WERI-Rb-1 (cell line): ENCODE data around the gene ARID3A.

Experiments
- DNase-seq: peaks from one replicate; pipeline ENCODE4 v3.0.0-alpha.2; 2020
- H3K27ac ChIP-seq: fragments of 250-450 bp; sonication (Bioruptor Pico); 2 replicates; pipeline ENCODE4 v1.5.1; 2020; ENCODE audit warnings: mild to moderate bottlenecking, moderate library complexity
- H3K27me3 ChIP-seq: fragments of 250-450 bp; sonication (Bioruptor Pico); 2 replicates; pipeline ENCODE4 v1.5.1; 2021; ENCODE audit warnings: mild to moderate bottlenecking, low read depth, moderate library complexity; ENCODE audit not compliant: insufficient read depth, severe bottlenecking
- H3K36me3 ChIP-seq: fragments of 250-450 bp; sonication (Bioruptor Pico); 2 replicates; pipeline ENCODE4 v1.5.1; 2020; ENCODE audit warnings: mild to moderate bottlenecking, moderate library complexity
- H3K4me3 ChIP-seq: 2 replicates; pipeline ENCODE4 v1.5.1; 2011; ENCODE audit warnings: low read depth, mild to moderate bottlenecking, control low read depth, low read length
- H3K9me3 ChIP-seq: fragments of 250-450 bp; sonication (Bioruptor Pico); 2 replicates; pipeline ENCODE4 v1.5.1; 2021; ENCODE audit warnings: mild to moderate bottlenecking, moderate library complexity; ENCODE audit not compliant: severe bottlenecking
- TF ChIP-seq, protein P1 (sequence below): IDR thresholded peaks from 2 replicates; pipeline ENCODE4 v1.5.1; 2011; ENCODE audit warnings: low read depth, mild to moderate bottlenecking, control low read depth, inconsistent platforms, low read length

Gene ARID3A

DNA sequence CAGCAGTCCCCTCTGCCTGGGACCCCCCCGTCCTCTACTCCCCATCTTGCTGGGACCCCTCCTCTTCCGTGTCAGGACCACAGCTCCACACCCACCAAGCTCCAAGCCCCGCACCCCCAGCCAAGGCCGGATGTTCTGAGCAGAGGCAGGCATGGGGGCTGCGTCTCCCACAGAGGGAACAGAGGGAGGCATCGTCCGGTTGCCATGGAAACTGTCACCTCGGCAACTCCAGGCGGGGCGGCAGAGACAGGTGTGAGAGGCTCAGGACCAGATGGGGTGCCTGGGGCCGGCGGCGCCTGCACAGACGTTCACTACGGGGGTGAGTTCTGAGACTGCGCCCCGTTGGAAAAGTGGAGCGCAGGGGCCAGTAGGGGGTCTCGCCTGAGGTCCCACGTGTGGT is 27.2 kb upstream of the ARID3A start:
- H3K4me3 ChIP-seq: no peak overlapping the region
- no peak for DNase-seq
- no peak overlapping the region for H3K27ac ChIP-seq
- TF ChIP-seq, protein P1, sequence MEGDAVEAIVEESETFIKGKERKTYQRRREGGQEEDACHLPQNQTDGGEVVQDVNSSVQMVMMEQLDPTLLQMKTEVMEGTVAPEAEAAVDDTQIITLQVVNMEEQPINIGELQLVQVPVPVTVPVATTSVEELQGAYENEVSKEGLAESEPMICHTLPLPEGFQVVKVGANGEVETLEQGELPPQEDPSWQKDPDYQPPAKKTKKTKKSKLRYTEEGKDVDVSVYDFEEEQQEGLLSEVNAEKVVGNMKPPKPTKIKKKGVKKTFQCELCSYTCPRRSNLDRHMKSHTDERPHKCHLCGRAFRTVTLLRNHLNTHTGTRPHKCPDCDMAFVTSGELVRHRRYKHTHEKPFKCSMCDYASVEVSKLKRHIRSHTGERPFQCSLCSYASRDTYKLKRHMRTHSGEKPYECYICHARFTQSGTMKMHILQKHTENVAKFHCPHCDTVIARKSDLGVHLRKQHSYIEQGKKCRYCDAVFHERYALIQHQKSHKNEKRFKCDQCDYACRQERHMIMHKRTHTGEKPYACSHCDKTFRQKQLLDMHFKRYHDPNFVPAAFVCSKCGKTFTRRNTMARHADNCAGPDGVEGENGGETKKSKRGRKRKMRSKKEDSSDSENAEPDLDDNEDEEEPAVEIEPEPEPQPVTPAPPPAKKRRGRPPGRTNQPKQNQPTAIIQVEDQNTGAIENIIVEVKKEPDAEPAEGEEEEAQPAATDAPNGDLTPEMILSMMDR: no peak
- H3K27me3 ChIP-seq: no peaks in the 10 kb centered on the region
- peaks cover 18% of the 10 kb centered on the region for H3K36me3 ChIP-seq
- no peaks in the 10 kb centered on the region for H3K9me3 ChIP-seq

DNA sequence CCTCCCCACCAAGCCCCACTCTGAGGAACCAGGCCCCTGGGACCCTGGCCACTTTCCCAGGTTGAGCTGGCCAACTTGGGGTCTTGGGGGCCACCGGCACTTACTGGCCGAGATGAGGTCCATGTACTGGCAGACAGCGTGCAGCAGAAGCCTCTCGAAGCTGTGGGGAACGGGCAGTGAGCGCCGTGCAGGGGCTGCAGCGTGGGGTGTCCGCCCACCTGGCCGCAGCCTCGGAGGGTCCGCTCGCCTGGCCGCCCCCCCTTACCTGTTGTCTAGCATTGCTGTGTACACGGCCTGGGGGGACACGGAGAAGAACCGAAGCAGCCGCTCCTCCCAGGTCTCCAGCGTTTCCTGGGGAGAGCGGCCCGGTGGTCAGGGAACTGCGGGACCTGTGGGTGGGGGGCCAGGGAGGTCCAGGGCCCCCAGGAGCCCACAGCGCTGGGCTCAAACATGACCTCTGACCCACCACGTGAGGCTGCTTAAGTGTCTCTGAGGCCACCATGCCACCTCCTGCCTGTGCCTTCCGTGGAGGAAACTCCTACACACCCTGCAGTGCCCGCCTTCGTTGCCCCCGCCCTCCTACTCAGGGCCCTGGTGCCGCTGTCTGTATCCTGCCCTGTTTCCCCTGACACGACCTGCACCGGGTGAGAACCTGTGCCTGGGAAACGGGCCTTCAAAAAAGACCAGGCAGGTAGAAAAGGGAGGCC is 26.3 kb upstream of the ARID3A start:
- DNase-seq: no peak
- TF ChIP-seq, protein P1: no peak
- H3K4me3 ChIP-seq: no peak overlapping the region
- no peaks in the 10 kb centered on the region for H3K27me3 ChIP-seq
- H3K27ac ChIP-seq: no peak overlapping the region
- peaks cover 18% of the 10 kb centered on the region for H3K36me3 ChIP-seq
- no peaks in the 10 kb centered on the region for H3K9me3 ChIP-seq

DNA sequence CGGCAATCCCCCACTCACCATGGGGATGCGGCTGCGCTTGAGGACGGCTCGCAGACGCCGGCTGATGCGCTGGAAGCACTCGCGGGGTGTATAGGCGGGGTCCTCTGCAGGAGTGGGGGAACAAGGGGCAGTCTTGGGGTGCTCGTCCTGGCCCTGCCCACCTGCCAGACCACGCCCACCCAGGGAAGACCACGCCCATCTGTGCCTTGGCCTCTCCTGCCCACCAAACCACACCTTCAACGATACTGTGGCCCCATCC is 25.9 kb upstream of the ARID3A start:
- TF ChIP-seq, protein P1: no peak
- H3K27me3 ChIP-seq: no peaks in the 10 kb centered on the region
- no peaks in the 10 kb centered on the region for H3K9me3 ChIP-seq
- H3K27ac ChIP-seq: no peak overlapping the region
- peaks cover 18% of the 10 kb centered on the region for H3K36me3 ChIP-seq
- no peak for DNase-seq
- no peak overlapping the region for H3K4me3 ChIP-seq

DNA sequence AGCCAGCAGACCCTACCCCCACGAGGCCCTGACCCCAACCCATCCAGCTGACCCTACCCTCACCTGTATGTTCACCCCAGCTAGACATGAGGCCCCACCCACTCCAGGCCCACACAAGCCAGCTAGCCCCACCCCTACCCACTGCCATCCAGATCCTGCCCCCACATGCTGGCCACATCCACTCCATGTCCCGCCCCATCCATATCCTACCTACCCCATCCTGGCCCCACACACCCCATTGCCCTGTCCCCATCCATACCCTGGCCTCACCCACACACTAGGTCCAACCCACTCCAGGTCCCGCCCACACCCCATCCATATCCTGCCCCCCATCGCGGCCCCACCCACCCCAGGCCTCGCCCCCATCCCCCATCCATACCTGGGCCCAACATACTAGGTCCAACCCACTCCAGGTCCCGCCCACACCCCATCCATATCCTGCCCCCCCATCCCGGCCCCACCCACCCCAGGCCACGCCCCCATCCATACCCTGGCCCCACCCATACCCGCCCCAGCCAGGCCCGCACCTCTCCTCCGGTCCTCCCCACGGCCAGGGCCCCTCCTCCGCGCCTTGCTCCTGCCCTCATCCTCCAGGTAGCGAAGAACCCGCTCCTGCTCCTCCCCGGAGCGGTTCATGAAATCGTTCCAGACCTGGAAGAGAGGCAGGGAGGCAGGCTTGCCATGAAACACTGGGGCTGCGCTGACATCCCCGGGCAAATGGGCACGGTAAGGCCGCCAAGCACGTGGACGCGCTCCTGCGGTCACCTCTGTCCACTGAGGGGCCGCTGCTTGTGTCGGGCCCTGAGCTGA is 25.3 kb upstream of the ARID3A start:
- Histone ChIP-seq H3K4me3 (no peak overlapping the region), H3K36me3 (peaks cover 18% of the 10 kb centered on the region), H3K9me3 (no peaks in the 10 kb centered on the region), H3K27me3 (no peaks in the 10 kb centered on the region), H3K27ac (no peak overlapping the region)
- peak; percentile 63 for DNase-seq
- TF ChIP-seq, protein P1: no peak

DNA sequence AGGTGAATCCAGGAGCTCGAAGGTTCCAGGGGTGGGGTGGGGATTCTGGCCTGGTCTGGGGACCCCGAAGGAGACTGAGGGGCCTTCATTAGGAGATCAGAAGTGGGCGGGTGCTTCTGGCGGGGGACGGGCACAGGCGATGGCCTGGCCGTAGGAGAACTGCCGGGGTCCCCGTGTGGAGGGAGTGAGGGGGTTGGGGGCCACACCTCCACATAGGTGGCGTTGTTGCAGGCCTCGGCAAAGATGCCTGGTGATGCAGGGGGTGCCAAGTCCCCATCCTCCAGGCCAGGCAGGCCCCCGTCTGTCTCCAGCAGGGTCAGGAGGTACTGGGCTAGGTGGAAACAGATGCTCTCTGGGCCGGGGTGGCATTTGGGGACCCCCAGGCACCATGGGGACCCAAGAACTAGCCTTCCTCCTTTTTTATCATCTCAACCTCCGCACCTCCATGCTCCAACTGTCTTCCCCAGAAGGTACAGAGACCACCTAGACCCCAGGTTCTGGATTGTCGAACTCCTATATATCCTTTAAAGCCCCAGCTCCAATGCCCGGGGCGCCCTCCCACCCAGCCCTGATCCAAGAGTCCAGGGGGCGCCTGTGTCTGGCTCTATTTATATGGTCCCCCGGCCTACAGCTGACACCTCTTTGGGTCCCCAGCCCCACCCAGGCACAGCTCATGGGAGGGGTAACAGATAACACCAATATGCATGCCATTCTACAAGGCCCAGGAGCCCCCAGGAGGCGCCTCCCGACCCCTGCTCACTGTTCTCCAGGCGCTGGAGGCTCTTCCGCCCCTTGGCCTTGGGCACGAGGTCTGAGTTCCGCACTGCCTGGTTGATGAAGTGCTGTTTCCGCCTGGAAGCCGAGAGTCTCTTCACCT is 24.4 kb upstream of the ARID3A start:
- H3K36me3 ChIP-seq: peaks cover 18% of the 10 kb centered on the region
- no peaks in the 10 kb centered on the region for H3K9me3 ChIP-seq
- no peak for DNase-seq
- no peak overlapping the region for H3K4me3 ChIP-seq
- TF ChIP-seq, protein P1: no peak
- H3K27ac ChIP-seq: peak overlapping the region; percentile 76; the same call in 1 of the 2 replicates
- H3K27me3 ChIP-seq: no peaks in the 10 kb centered on the region
